ENCODE measurements around the gene LMBR1.

GRCh38 chr7:156657681-156658080 lies 235.3 kb downstream of the LMBR1 start:
- TF ChIP-seq CTCF (IDR thresholded peaks at IDR 0.05; ENCODE audit: low read depth, low read length, poor library complexity, severe bottlenecking) (no peak), EZH2phosphoT487 (IDR thresholded peaks at IDR 0.05; ENCODE audit: borderline replicate concordance, low read length) (no peak)

All from DOHH2 (cell line).